WTC11 (cell line): Measurements from ENCODE around the gene SERTAD4.

ENCODE experiments used
- AFF4 ChIP-seq: sonication (generic); formaldehyde crosslinking; IDR thresholded peaks from 2 replicates; pipeline ENCODE4 v1.8.1; 2023; ENCODE audit warnings: mild to moderate bottlenecking, missing genetic modification reagents, borderline replicate concordance
- ATF1 ChIP-seq: sonication (generic); formaldehyde crosslinking; IDR thresholded peaks from 2 replicates; pipeline ENCODE4 v1.8.1; 2023; ENCODE audit warnings: mild to moderate bottlenecking, moderate library complexity, missing genetic modification reagents
- E2F1 ChIP-seq: sonication (generic); formaldehyde crosslinking; IDR thresholded peaks from 2 replicates; pipeline ENCODE4 v1.8.0; 2022; ENCODE audit warnings: mild to moderate bottlenecking, missing genetic modification reagents
- FOXK1 ChIP-seq: sonication (generic); formaldehyde crosslinking; IDR thresholded peaks from 2 replicates; pipeline ENCODE4 v1.8.0; 2022; ENCODE audit warnings: mild to moderate bottlenecking, moderate library complexity, missing genetic modification reagents
- NFYB ChIP-seq: sonication (generic); formaldehyde crosslinking; conservative IDR thresholded peaks from 2 replicates; pipeline ENCODE4 v1.8.0; 2022; ENCODE audit warnings: low read depth, missing genetic modification reagents
- NR1H2 ChIP-seq: sonication (generic); formaldehyde crosslinking; IDR thresholded peaks from 2 replicates; pipeline ENCODE4 v1.9.0; 2021; ENCODE audit warnings: mild to moderate bottlenecking, moderate library complexity, missing genetic modification reagents
- PRRX2 ChIP-seq: fragments of 250-450 bp; sonication (Bioruptor Pico); IDR thresholded peaks from 2 replicates; pipeline ENCODE4 v1.8.0; 2021; ENCODE audit warnings: mild to moderate bottlenecking
- USF2 ChIP-seq: sonication (generic); formaldehyde crosslinking; IDR thresholded peaks from 2 replicates; pipeline ENCODE4 v1.8.1; 2023; ENCODE audit warnings: mild to moderate bottlenecking, missing genetic modification reagents, moderate library complexity
- ZNF671 ChIP-seq: fragments of 250-450 bp; sonication (Bioruptor Pico); IDR thresholded peaks from 2 replicates; pipeline ENCODE4 v1.8.0; 2021; ENCODE audit warnings: mild to moderate bottlenecking
- TF ChIP-seq, protein P1 (sequence below): fragments of 200-600 bp; IDR thresholded peaks from 2 replicates; pipeline ENCODE4 v1.8.0; 2022; ENCODE audit warnings: antibody characterized with exemption
- TF ChIP-seq, protein P2 (sequence below): sonication (generic); formaldehyde crosslinking; conservative IDR thresholded peaks from 2 replicates; pipeline ENCODE4 v1.8.1; 2022; ENCODE audit warnings: mild to moderate bottlenecking, missing genetic modification reagents
- TF ChIP-seq, protein P3 (sequence below): sonication (generic); formaldehyde crosslinking; IDR thresholded peaks from 2 replicates; pipeline ENCODE4 v1.8.1; 2023; ENCODE audit warnings: mild to moderate bottlenecking, moderate library complexity, missing genetic modification reagents

- TF ChIP-seq, protein P1, sequence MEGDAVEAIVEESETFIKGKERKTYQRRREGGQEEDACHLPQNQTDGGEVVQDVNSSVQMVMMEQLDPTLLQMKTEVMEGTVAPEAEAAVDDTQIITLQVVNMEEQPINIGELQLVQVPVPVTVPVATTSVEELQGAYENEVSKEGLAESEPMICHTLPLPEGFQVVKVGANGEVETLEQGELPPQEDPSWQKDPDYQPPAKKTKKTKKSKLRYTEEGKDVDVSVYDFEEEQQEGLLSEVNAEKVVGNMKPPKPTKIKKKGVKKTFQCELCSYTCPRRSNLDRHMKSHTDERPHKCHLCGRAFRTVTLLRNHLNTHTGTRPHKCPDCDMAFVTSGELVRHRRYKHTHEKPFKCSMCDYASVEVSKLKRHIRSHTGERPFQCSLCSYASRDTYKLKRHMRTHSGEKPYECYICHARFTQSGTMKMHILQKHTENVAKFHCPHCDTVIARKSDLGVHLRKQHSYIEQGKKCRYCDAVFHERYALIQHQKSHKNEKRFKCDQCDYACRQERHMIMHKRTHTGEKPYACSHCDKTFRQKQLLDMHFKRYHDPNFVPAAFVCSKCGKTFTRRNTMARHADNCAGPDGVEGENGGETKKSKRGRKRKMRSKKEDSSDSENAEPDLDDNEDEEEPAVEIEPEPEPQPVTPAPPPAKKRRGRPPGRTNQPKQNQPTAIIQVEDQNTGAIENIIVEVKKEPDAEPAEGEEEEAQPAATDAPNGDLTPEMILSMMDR: no peak
- TF ChIP-seq ATF1 (CRISPR knock-in tag): no peak
- no peak for TF ChIP-seq NFYB (CRISPR knock-in tag)
- no peak for TF ChIP-seq E2F1 (CRISPR knock-in tag)
- no peak for TF ChIP-seq PRRX2 (CRISPR knock-in tag)
- no peak for TF ChIP-seq FOXK1 (CRISPR knock-in tag)
- TF ChIP-seq, protein P2, sequence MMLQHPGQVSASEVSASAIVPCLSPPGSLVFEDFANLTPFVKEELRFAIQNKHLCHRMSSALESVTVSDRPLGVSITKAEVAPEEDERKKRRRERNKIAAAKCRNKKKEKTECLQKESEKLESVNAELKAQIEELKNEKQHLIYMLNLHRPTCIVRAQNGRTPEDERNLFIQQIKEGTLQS (CRISPR knock-in tag): no peak
- TF ChIP-seq, protein P3, sequence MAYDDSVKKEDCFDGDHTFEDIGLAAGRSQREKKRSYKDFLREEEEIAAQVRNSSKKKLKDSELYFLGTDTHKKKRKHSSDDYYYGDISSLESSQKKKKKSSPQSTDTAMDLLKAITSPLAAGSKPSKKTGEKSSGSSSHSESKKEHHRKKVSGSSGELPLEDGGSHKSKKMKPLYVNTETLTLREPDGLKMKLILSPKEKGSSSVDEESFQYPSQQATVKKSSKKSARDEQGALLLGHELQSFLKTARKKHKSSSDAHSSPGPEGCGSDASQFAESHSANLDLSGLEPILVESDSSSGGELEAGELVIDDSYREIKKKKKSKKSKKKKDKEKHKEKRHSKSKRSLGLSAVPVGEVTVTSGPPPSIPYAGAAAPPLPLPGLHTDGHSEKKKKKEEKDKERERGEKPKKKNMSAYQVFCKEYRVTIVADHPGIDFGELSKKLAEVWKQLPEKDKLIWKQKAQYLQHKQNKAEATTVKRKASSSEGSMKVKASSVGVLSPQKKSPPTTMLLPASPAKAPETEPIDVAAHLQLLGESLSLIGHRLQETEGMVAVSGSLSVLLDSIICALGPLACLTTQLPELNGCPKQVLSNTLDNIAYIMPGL (CRISPR knock-in tag): no peak
- TF ChIP-seq USF2 (CRISPR knock-in tag): no peak
- TF ChIP-seq ZNF671 (CRISPR knock-in tag): no peak
- TF ChIP-seq NR1H2 (CRISPR knock-in tag): no peak
- no peak for TF ChIP-seq AFF4 (CRISPR knock-in tag)
Measured at GRCh38 chr1:210207597-210208450, 24.8 kb upstream of the SERTAD4 start.
